IMR-90 (cell line): ENCODE measurements around the gene GORASP1.

Experiments
- MAZ ChIP-seq: IDR thresholded peaks from 2 replicates; pipeline ENCODE4 v1.6.1; 2012; ENCODE audit warnings: low read depth, mild to moderate bottlenecking, low read length, improper control_type of control experiment, moderate library complexity, borderline replicate concordance
- POLR2A ChIP-seq: IDR thresholded peaks from 2 replicates; pipeline ENCODE4 v1.6.1; 2012; ENCODE audit warnings: mild to moderate bottlenecking, low read depth, low read length
- TF ChIP-seq, protein P1 (sequence below): conservative IDR thresholded peaks from 2 replicates; pipeline ENCODE4 v1.5.1; 2012; ENCODE audit warnings: mild to moderate bottlenecking, low read depth, low read length, improper control_type of control experiment
- TF ChIP-seq, protein P2 (sequence below): fragments of 150-350 bp; IDR thresholded peaks from 2 replicates; pipeline ENCODE4 v1.6.1; 2017; ENCODE audit warnings: mild to moderate bottlenecking, antibody characterized with exemption, low read length, low read depth

DNA sequence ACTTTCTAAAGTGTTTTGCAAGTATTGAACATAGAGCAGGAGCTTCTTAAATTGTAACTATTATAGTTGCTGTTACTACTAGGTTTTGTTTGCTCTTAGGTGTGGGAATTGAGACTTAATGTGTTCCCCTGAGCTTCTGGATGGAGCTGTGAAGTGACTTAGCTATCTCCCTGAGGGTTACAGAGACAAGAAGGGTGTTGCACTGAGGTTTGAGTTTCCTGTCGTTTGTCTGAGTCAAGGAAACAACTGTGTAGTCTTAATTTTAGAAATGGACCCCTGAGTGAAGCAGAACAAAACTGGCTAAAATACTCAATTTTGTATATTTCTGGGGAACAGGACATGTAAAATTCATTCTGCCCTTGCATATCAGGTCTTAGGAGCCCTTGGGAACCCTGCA, 20.5 kb upstream of the GORASP1 start:
- TF ChIP-seq MAZ: no peak
- TF ChIP-seq, protein P1, sequence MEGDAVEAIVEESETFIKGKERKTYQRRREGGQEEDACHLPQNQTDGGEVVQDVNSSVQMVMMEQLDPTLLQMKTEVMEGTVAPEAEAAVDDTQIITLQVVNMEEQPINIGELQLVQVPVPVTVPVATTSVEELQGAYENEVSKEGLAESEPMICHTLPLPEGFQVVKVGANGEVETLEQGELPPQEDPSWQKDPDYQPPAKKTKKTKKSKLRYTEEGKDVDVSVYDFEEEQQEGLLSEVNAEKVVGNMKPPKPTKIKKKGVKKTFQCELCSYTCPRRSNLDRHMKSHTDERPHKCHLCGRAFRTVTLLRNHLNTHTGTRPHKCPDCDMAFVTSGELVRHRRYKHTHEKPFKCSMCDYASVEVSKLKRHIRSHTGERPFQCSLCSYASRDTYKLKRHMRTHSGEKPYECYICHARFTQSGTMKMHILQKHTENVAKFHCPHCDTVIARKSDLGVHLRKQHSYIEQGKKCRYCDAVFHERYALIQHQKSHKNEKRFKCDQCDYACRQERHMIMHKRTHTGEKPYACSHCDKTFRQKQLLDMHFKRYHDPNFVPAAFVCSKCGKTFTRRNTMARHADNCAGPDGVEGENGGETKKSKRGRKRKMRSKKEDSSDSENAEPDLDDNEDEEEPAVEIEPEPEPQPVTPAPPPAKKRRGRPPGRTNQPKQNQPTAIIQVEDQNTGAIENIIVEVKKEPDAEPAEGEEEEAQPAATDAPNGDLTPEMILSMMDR: no peak
- TF ChIP-seq POLR2A: no peak
- TF ChIP-seq, protein P2, sequence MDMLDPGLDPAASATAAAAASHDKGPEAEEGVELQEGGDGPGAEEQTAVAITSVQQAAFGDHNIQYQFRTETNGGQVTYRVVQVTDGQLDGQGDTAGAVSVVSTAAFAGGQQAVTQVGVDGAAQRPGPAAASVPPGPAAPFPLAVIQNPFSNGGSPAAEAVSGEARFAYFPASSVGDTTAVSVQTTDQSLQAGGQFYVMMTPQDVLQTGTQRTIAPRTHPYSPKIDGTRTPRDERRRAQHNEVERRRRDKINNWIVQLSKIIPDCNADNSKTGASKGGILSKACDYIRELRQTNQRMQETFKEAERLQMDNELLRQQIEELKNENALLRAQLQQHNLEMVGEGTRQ: no peak
